ENCODE measurements around the gene ELP4.

Gene ELP4

GRCh38 chr11:31780480-31780971 lies 271.0 kb downstream of the ELP4 start:
- FAIRE-seq (no peak), DNase-seq (ENCODE audit: insufficient read length, low spot score) (no peak)
- TF ChIP-seq, protein P1, sequence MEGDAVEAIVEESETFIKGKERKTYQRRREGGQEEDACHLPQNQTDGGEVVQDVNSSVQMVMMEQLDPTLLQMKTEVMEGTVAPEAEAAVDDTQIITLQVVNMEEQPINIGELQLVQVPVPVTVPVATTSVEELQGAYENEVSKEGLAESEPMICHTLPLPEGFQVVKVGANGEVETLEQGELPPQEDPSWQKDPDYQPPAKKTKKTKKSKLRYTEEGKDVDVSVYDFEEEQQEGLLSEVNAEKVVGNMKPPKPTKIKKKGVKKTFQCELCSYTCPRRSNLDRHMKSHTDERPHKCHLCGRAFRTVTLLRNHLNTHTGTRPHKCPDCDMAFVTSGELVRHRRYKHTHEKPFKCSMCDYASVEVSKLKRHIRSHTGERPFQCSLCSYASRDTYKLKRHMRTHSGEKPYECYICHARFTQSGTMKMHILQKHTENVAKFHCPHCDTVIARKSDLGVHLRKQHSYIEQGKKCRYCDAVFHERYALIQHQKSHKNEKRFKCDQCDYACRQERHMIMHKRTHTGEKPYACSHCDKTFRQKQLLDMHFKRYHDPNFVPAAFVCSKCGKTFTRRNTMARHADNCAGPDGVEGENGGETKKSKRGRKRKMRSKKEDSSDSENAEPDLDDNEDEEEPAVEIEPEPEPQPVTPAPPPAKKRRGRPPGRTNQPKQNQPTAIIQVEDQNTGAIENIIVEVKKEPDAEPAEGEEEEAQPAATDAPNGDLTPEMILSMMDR (IDR thresholded peaks at IDR 0.05; ENCODE audit: insufficient read depth, missing control alignments), result no peak

DNA sequence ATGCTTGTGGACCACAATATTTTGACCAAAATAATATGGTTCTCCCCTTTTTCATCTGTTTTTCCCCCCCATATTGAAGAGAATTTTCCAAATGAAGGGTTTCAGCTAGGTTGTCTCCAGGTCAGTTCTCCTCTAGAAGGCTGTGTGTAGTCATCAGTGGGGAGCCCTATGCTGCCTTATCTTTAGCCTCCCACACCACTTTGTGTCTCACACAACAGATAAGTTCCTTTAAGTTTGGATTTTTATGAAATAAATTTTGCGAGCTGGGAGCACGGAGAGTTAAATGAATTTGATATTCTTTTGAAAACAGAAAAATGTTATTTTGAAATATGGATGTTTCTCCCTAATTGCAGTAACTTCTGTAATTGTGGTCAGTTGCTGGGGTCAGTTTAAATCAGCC lies 272.7 kb downstream of the ELP4 start:
- TF ChIP-seq, protein P1 (IDR thresholded peaks at IDR 0.05; ENCODE audit: insufficient read depth, missing control alignments), result no peak
- DNase-seq (ENCODE audit: insufficient read length, low spot score) (no peak), FAIRE-seq (no peak)

GRCh38 chr11:31783252-31783651 lies 273.7 kb downstream of the ELP4 start:
- DNase-seq (ENCODE audit: insufficient read length, low spot score) (no peak), FAIRE-seq (no peak)
- TF ChIP-seq, protein P1 (IDR thresholded peaks at IDR 0.05; ENCODE audit: insufficient read depth, missing control alignments), result no peak

DNA sequence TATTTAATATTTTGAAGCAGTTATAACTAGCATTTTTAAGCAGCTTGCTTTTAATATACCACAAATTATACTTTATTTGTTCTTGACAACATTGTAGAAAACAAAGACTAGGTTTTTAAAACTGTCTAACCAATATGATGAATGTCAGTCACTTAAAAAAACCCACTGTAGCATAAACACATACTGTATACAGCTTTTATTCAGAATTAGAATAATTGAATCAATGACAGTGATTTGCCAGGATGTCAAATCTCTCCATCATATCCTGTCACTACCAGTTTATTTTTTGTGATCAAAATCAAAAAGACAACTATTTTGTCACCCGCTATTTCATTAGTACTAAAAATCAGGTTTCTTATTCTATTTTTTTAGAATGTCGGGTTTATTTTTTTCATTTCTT lies 275.0 kb downstream of the ELP4 start:
- no peak for FAIRE-seq
- TF ChIP-seq, protein P1 (IDR thresholded peaks at IDR 0.05; ENCODE audit: insufficient read depth, missing control alignments), result no peak
- DNase-seq (ENCODE audit: insufficient read length, low spot score), result no peak

DNA sequence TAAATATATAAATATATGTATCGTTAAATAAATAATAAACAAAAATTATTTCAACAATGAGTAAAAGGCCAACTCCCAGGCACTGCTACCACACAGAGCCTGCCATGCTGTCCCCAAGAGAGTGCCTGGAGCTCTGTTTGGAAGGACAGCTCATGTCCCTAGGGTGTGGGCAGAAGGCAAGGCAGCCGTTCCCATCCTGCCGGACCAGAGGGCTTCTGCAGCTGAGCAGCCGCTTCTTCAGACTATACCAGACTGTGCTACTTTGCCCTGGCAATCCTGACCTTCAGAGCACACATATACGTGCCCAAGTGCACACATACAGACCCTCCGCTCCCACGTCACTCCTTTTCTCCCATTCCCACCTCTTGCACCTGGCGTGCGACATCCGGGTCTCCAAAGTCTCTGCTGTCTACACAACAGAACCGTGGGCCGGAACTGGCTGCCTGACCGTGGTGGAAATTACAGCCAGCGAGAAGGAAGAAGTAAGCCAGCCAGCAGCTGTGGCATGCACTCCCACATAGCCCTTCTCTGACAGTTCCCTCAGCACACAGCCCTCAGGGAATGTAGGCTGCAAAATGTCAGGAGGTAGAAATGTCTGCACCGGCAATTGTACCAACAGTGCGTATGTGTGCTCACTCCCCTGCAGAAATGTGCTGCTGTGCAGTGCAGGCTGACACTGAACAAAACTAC lies 277.6 kb downstream of the ELP4 start:
- DNase-seq (ENCODE audit: insufficient read length, low spot score) (no peak), FAIRE-seq (no peak)

GRCh38 chr11:31788085-31788484 lies 278.5 kb downstream of the ELP4 start:
- no peak for DNase-seq (ENCODE audit: insufficient read length, low spot score)
- FAIRE-seq, result no peak
- TF ChIP-seq, protein P1 (IDR thresholded peaks at IDR 0.05; ENCODE audit: insufficient read depth, missing control alignments), result no peak

More for the DNA sequence above, 277.6 kb downstream of the ELP4 start:
- TF ChIP-seq, protein P1 (IDR thresholded peaks at IDR 0.05; ENCODE audit: insufficient read depth, missing control alignments), result no peak

DNA sequence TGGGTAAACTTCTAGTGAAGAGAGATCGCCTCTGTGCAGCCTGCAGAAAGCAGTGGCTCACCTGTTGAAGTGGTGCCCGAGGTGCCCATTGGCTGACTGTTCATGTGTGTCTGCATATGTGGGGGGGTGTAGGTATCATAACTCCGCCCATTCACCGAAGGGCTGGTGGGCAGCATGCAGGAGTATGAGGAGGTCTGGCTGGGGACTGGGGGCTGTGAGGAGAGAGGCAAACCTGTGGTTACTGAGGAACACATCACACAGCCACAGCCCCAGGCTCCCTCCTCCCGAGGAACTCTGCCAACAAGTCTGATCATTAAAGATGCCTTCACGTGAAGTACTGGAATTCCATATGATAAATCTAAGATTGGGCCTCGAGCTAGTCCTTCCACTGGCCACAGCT lies 281.1 kb downstream of the ELP4 start:
- TF ChIP-seq, protein P1 (IDR thresholded peaks at IDR 0.05; ENCODE audit: insufficient read depth, missing control alignments), result no peak
- no peak for DNase-seq (ENCODE audit: insufficient read length, low spot score)
- FAIRE-seq, result no peak
